A204.1 (cell line): Measurements from ENCODE around the gene NR4A2.

ENCODE experiments used
- FAIRE-seq: peaks from 2 replicates; lab custom pipeline; 2012; peaks lifted over from hg19 to GRCh38; lab: Jason Lieb, UNC

NR4A2 gene

DNA sequence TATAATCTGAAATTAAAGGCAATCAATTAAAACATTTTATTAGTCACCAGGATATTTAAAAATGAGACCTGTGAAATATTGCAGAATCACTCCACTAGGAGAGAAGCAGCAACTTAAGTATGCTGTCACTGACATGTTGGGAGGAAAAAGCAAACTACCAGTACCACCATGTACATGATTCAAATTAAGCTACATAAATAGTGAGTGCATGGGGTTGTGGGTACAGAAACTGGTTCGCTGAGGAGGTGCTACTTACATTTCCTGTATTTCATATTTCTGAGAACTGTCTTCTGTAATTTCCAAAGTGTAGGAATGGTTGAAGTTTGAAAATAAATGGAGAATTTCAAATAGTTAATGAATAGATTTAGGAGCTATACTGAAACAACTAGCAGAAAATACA, 7.9 kb upstream of the NR4A2 start:
- no peak for FAIRE-seq

DNA sequence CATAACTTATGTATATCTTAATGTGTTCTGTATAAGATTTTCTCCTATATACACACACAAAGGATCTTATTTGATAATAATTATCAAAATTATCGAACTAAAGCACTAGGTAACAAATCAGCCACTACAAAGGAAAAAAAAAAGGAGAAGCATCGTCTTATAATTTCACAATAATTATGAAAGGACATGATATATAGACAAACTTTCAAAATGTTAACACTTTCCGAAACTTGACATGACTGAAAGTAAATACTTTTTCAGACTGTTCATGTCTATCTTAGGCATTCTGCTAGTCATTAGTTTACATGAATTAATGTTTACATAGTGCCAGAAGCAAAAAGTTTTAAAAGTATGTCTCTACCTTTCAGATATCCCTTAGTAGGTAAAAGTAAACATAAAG, 7.3 kb upstream of the NR4A2 start:
- no peak for FAIRE-seq

DNA sequence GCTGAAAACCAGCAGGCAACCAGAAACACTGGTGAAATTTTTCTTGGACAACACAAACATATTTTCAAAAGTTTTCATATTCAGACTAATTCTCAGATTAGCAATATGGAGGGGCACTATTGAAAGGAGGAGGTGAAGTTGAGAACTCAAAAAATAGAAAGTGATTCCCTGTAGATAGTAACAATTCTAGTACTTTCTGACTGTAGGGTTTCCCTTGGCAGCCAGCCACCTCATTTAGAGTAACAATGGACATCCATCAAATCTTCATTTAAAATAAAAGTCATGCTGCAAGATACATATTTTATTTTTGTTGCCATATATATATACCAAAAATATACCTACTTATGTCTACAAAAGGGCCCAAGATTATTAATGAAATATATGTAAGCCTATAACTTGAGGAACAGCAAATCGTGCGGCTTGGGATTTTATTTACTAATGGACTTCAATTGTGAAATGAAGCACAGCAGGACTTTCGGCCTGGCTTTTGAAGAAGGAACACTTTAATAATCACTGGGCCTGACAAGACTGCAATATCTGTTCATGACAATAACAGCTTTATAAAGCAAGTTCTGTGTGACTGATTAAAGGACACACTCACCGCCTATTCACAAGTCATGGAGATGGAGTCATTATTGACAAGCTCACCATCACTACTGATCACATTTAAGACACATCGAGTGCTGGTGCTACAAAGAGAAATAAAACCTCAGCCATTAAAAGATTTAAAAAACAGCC, 6.8 kb upstream of the NR4A2 start:
- no peak for FAIRE-seq

DNA sequence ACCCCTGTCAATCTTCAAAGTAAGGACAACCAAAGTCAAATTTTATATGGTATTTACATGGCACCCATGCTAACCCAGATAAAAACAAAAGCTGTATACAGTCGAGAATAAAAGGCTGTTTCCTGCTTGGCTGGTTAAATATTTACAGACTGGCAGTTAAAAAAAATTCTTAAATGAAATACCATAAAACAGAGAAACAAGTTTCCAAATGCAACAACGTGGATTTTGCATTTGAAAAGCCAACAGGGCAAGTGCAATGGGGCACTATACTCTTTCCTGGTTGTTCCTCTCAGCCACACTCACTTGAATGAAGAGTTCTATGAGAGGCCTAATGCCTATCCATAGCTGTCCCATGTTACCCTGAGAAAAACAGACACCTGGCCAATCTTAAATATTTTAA, 6.1 kb upstream of the NR4A2 start:
- no peak for FAIRE-seq

DNA sequence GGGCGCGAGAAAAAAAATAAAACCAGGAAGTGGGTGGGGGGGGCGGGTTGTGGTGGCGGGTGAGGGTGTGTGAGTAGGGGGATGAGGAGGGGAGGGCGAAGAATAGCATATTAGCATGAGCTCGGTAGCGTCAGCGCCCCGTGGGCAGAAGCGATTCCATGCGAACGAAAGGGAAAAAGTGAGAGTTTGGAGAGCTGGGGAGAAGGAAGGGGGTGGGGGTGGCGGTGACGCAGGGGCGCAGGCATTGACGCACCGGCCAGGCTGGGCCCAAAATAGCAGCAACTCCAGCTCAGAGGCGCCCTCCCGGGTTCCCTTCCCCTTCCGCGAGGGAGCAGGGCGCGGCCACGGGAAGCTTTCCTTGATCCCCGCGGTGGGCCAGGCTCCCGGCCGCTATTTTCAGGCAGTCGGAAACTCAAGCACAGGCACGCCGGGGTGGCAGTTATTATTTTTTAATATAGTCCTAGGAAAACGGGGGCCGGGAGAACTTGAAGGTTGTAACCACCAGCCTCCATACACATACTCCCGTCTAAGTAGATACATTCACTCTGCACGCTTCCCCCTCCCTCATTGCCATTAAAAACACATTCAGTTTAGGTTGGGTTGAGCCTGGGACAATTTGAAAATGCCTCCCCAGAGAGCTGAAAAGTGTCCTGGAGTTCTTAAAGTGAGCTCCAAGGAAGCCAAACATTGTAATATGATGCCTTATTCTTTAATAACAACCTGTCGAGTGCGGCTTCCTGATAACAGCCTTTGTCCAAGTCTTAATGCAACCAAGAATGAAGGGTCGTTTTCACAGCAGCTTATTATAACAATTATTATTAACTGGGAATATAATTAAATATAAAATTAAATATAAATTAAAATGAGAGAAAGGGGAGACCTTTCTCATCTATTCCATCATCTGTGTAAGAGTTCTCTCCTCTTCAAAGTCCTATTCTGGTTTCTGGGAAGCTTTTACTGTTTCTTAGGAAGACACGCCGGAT, 2.3 kb upstream of the NR4A2 start:
- FAIRE-seq: no peak

DNA sequence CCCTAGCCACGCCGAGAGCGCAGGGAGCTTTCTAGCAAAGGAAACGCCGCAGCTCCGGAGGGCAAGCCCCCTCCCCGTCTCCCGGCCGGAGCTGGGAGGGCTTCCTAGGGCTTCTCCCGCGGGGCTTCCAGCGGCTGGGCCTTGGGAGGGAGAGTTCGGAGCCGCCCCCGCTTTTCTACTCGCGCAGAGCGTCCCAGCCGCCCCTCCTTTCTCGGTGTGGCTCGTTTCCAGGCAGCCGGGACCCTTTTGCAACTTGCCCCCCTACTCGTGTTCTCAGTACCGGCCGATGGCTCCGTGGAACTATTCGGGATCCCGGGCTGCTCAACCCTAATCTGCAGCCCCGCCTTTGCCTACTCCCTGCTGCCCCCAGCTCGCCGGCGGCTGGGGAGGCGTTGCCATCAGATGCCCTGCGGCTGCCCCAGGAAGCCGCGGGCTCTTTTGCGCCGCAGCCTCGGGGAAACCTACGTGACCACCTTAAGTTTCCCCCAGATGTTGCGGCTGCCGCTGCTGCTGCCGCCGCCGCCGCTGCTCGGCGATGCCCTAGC, 1.5 kb upstream of the NR4A2 start:
- no peak for FAIRE-seq

DNA sequence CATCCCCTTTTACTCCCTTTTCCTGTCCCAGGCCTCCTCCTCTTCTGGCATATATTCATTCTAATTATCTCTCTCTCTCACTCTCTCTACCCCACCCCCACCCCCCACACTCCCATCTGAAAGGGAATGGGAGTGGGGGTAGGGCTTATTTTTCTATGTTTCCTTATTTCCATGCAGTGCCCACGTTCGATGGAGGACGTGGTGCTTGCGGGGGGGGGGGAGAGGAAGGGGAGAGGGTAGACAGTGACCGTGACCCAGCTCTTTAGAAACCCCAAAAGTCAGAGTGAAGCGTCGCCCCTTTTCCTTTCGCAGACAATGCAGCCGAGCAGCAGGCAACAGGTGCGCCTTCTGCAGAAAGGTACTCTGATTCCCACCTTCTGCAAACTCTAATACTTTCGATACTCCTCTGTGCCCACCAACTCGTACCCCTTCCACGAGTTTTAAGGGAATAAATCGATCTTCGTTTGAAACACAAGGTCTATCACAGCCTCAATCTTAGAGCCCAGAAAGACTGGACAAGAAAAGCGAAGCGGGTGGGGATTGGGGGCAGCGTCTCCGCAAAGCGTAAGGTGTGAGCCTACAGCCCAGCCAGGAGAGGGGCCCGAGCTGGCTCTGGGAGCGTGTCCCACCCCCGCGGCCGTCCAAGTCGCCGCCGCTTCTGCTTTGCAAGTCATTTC, 891 bp upstream of the NR4A2 start:
- no peak for FAIRE-seq

DNA sequence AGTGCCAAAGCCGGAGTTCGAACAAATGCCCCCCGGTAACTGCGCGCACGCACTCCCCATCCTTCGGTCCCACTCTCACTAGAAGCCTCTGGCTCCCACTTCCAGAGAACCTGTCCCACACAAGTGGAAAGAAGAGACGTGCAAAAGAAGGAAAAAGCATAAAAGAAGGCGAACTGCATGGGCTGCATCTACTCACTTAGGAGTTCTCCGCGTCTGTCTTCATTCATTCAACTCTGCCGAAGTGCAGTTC, 312 bp downstream of the NR4A2 start:
- FAIRE-seq: no peak

DNA sequence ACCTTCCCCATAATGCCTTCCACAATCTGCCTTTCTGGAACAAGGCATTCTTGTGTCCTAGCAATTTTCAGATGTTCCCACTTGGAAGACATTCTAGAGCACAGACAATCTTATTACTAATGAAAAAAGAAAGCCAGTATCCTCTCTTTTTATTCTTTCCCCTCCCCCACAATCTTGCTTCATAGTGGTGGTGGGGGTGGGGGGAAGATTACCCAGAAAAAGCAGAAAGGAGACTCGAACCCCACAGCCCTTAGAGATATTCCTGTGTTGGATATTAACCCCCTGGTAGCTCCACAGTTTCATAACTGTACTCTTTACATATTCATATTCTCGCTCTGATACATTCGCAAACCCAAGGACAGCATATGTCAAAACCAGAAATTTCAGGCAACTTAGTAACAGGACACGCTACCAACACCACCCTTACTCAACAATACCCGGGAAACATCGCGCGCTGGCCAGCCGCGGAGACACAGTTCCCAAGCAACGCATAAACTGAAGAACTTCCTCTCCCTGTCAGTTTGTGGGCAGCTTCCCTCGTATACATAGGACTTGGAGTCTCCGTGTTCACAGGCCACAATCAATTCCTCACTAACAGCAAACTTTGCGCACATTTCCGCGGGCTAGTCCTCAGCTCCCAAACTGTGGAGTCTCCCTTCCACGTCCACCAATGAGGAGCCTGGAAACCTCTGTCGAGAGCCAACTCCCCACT, 793 bp downstream of the NR4A2 start:
- FAIRE-seq: no peak

DNA sequence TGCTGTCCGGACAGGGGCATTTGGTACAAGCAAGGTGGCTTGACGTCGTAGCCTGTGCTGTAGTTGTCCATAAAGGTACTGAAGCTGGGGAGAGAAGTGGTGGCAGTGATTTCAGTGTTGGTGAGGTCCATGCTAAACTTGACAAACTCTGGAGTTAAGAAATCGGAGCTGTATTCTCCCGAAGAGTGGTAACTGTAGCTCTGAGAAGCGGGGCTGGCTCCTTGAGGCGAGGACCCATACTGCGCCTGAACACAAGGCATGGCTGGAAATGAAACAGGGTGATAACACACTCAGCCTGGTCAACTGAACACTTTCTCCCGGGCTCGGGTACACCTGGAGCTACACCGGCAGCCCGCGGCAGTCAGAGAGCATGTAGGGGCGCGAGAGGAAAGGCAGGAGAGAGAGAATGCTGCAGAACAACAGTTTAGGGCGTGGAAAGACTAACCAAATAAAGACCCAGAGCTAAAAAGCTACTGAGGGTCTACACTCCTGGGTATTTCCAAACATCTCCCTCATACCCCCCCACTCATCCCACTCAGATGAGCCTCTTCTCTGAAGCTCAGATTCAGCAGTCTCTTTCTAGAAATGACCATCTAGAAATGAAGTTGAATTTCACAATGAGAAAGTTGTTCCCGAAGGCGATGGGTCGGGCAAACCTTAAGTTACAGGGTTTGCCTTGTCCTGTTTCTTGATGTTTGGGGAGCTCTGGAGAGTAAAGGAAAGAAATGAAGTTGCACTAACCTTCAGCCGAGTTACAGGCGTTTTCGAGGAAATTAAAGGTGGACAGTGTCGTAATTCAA, 2.4 kb downstream of the NR4A2 start:
- FAIRE-seq: no peak

DNA sequence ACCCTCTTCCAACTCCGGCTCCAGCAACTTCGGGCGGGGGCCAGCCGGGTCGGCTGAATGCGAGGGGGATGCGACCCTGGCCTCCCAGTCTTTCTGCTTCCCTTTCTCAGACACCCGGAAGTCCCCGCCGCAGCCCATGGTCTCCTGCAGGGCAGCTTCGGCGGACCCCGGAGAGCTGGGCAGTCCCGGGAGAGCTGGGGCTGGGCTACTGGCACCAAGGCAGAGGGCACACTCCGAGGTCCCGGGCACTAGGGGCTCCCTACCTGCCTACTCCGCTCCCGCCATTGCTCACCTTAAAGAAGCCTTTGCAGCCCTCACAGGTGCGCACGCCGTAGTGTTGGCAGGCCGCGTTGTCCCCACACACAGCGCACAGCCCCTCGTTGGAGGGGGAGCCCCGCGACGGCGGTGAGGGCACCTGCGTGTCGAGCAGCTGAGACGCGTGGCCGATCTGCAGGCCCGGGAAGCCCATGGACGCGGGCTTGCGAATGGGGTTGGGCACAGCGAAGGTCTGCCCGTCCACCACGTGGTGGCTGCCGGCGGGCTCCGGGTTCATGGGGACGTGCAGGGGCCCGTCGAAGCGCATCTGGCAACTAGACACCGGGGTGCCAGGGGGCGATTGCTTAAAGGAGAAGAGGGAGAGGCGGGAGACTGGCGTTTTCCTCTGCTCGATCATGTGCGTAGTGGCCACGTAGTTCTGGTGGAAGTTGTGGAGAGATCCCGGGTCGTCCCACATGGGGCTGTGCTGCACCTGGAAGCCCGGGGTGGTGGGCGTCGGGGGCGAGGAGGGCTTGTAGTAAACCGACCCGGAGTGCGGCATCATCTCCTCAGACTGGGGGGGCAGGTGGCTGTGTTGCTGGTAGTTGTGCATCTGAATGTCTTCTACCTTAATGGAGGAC, 3.2 kb downstream of the NR4A2 start:
- no peak for FAIRE-seq

DNA sequence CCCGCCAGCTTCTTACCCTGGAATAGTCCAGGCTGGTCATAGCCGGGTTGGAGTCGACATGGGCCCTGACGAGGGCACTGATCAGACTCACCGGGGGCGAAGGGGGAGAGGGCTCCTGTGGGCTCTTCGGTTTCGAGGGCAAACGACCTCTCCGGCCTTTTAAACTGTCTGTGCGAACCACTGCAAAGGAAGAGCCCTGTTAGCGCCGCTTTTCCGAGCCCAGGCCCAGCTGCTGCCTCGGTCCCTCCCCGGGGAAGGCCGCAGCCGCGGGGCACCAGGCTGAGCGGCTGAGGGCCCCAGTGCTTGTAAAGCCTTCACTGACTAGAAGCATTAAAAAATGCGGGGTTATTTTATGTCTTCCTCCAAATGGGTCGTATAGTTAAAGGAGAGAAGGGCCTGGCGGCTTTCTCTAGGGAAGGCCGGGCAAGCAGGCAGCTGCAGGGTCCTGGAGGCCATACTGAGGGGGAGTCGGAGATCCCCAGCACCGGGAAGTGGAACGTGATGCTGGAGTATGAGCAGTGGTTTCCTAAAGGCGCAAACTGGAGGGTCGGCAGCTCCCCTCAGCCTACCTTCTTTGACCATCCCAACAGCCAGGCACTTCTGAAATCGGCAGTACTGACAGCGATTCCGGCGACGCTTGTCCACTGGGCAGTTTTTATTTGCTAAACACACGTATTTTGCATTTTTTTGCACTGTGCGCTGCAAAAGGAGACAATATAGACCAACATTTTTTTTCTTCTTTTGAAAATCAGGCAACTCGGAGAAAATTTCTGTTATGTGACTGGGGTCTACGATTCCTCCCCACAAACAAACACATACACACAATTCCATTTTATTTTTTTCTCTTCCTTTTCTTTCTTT, 4.5 kb downstream of the NR4A2 start:
- FAIRE-seq: no peak

DNA sequence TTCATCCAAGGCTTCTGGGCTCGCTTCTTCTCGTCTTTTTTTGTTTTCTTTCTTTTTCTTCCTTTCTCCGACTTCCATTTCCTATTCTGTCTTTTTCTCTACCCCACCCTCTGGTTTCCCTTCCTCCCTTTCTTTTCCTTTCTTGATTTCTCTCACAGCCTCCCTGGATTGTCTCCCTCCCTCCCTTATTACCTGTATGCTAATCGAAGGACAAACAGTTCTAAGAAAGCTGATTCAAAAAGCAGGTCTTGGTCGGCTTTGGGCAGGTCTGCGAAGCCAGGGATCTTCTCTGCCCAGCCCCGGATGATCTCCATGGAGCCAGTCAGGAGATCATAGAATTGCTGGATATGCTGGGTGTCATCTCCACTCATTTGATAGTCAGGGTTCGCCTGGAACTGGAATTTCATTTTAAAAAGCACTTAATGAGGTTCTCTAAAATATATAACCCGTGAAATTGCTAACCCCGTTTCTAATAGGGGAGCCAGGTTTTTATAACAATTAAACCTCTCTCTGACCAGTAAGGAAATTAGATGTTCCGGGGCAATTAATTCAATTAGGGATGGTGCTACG, 5.9 kb downstream of the NR4A2 start:
- FAIRE-seq: no peak

DNA sequence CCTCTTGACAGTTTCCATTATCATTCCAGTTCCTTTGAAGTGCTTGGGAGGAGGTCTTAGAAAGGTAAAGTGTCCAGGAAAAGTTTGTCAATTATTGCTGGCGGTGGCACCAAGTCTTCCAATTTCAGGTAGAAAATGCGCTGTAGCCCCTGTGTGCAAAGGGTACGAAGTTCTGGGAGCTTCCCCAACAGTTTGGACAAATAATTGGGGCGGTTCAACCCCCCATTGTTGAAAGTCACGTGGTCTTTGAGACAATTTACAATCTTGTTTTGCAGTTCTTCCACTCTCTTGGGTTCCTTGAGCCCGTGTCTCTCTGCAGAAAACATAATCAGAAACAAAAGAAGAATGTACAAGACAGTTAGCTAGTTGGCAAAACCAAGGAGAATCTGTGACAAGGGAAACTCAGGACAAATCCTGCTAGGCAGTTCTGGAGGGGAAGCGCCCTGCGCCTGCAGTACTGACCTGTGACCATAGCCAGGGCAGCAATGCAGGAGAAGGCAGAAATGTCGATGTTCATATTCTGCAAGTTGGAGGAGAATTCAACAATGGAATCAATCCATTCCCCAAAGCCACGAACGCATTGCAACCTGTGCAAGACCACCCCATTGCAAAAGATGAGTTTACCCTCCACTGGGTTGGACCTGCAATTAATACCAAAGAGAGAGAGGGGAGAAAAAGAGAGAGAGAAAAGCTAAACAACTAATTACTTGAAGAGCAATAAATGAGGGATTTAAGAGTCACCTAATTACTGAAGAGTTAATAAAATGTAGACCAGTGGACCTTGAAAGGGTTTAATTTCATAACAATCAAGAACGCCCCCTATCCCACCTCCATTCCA, 6.6 kb downstream of the NR4A2 start:
- no peak for FAIRE-seq

DNA sequence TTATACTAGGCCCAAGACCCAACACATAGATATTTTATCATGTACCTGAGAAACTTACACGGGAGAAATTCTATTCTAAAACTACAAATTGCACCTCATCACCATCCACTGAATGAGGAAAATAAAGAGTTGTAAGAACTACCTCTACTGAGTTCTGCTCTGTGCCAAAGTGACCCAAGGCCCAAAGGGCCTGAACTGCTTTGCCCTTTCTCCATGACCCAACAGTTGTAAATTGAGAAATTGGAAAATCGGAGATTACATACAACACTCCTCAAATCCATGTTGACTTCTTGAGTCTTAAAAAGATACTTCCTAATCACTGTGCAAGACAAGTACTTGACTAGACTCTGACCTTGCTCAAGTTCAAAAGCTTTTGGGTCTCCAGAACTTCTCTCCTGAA, 8.8 kb downstream of the NR4A2 start:
- no peak for FAIRE-seq

DNA sequence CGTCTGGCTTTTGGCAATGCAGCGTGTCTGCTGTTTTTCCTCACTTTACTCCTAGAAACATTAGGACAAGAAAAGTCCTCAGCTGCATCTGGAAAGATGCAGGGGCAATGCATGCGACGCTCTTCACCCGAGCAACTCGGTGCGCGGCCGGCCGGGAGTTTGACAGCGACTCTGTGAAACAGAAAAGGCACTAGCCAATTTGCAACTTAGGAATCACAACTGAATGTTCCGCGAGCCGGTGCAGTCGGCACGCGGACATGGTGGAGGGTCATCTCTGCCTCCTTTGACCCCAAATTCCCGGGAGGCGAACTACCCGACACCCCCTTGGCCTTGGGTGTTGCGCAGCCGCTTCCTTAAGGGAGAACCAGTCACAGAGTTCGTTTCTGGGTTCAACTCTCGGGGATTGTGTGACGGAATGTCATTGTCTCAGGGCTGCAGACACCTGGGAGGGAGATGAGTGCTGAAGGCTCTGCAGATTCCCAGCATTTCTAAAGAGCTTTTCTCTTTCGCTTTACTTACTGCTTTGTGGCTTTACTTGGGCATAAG, 9.8 kb downstream of the NR4A2 start:
- no peak for FAIRE-seq

DNA sequence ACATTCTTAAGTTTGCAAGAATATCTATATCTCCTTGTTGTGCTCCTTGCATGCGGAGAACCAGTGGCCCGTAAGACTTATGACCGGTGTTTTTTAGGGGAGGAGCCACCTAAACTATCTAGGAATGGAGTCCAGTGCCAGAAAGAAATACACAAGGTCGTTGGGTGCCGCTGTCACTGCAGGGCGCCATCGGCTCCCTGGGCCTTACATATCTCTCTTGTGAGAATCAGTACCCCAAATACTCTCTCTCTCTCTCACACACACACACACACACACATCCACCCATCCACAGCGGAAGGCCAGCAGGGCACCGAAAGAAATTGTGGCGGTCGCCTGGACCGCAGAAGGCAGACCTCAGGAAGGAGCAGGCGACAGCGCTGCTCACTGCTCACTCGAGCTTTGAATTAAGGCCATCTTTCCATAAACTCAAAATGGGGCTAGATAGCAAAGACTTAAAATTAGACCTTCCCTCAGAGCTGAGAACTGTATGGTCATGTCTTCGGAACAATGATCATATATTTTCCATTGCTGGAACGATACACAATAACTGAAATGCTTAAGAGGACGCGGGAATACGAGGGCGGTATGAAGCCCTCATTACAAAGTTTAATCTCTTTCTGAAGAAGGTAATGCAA, 10.4 kb downstream of the NR4A2 start:
- no peak for FAIRE-seq
